HepG2 (cell line): ENCODE measurements around the gene L3MBTL4. TPM values are rescaled to one million over a fixed set of nuclear protein-coding genes. Genes with fewer than 3 reads are reported as not detected.

Experiments used
- FLYWCH1 ChIP-seq: sonication (generic); formaldehyde crosslinking; IDR thresholded peaks from 2 replicates; pipeline ENCODE4 v1.8.1; 2023; ENCODE audit warnings: mild to moderate bottlenecking, missing genetic modification reagents
- GATAD2A ChIP-seq: IDR thresholded peaks from 2 replicates; pipeline ENCODE4 v1.6.1; 2016
- HNF4A ChIP-seq: sonication (generic); formaldehyde crosslinking; IDR thresholded peaks from 2 replicates; pipeline ENCODE4 v1.4.0; 2020; ENCODE audit warnings: missing genetic modification reagents
- ISL2 ChIP-seq: sonication (generic); formaldehyde crosslinking; IDR thresholded peaks from 2 replicates; pipeline ENCODE4 v1.5.0; 2020; ENCODE audit warnings: missing genetic modification reagents
- POGZ ChIP-seq: sonication (generic); formaldehyde crosslinking; IDR thresholded peaks from 2 replicates; pipeline ENCODE4 v1.4.0; 2020; ENCODE audit warnings: mild to moderate bottlenecking, missing genetic modification reagents
- POLR2AphosphoS5 ChIP-seq: IDR thresholded peaks from 2 replicates; pipeline ENCODE4 v1.6.1; 2012; ENCODE audit warnings: low read depth, low read length
- REXO4 ChIP-seq: sonication (generic); formaldehyde crosslinking; IDR thresholded peaks from 2 replicates; pipeline ENCODE4 v1.8.0; 2022; ENCODE audit warnings: missing genetic modification reagents, mild to moderate bottlenecking, borderline replicate concordance
- SMC3 ChIP-seq: IDR thresholded peaks from 2 replicates; pipeline ENCODE4 v1.6.1; 2011; ENCODE audit warnings: low read length, improper control_type of control experiment
- SYNCRIP ChIP-seq: fragments of 200-400 bp; formaldehyde crosslinking; IDR thresholded peaks from 2 replicates; pipeline ENCODE4 v1.6.1; 2018; ENCODE audit warnings: mild to moderate bottlenecking, low read depth, low read length; ENCODE audit not compliant: insufficient read depth
- ZNF788 ChIP-seq: sonication (generic); formaldehyde crosslinking; IDR thresholded peaks from 2 replicates; pipeline ENCODE4 v1.5.0; 2020; ENCODE audit warnings: mild to moderate bottlenecking, missing genetic modification reagents, borderline replicate concordance
- polyA plus RNA-seq, 8 experiments: library from polyadenylated mRNA; depleted of rRNA in 3 of 8; stranded (reverse) in 7 of 8; unstranded in 1 of 8; fragments of >200 nt; fragmentation: Illumina TruSeq in 4 of 8; extraction: Trizol in 4 of 8; gene quantifications; 2 replicates each; pipeline versions ENCODE4 v1.2.1 to v1.2.3, GENCODE V29; 2011 to 2016; ENCODE audit warnings: low read depth in 4 of 8, missing spikeins in 1 of 8, mixed read lengths in 1 of 8; ENCODE audit not compliant: insufficient read depth in 1 of 8
- total RNA-seq, 5 experiments: library from RNA; depleted of rRNA; stranded (reverse); fragments of >200 nt; fragmentation: Illumina TruSeq; extraction: Trizol; gene quantifications; 2 replicates each; pipeline ENCODE4 v1.2.3, GENCODE V29; 2016; ENCODE audit warnings: low read depth in 1 of 5
- TF ChIP-seq, protein P1 (sequence below): sonication (generic); formaldehyde crosslinking; IDR thresholded peaks from 2 replicates; pipeline ENCODE4 v1.9.0; 2021; ENCODE audit warnings: mild to moderate bottlenecking, missing genetic modification reagents
- TF ChIP-seq, protein P2 (sequence below): sonication (generic); formaldehyde crosslinking; IDR thresholded peaks from 2 replicates; pipeline ENCODE4 v1.4.0; 2020; ENCODE audit warnings: missing genetic modification reagents
- TF ChIP-seq, protein P3 (sequence below): sonication (generic); formaldehyde crosslinking; IDR thresholded peaks from 2 replicates; pipeline ENCODE4 v1.8.0; 2022; ENCODE audit warnings: missing genetic modification reagents, mild to moderate bottlenecking, borderline replicate concordance
- TF ChIP-seq, protein P4 (sequence below): IDR thresholded peaks from 2 replicates; pipeline ENCODE4 v1.4.0; 2020; ENCODE audit warnings: mild to moderate bottlenecking, missing genetic modification reagents

Gene L3MBTL4
- total and polyA plus RNA-seq, 2 of the 13 experiments (the other 11 are each of a cell fraction or from before 2014, with no cell fraction given), result 10.8 to 13.3 TPM

DNA sequence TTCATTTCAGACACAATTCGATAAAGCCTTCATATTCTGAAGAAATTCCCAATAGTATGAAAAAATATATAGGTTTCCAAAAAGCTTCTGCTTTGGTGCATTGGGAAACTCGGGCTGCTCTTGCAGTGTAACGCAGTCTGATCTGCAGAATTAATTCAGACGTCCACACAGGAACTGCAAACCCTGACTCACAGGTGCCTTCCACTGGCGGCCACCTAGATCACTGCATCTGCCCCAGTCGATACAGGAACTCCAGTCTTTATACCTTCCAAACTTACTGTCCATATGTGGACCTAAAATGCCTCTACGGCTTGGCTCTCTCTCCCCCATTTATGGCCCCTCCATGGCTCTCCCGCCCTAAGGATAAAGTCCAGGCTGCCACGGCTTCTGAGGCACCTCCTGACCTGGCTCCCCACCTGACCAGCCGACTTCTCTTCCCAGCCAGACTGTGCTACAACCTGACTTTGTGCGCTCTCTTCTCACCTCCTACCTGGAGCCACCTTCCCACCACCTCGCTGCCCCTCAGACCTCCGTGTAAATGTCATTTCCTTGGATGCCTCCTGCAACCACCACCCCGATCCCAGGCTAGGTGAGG lies 39.7 kb downstream of the L3MBTL4 start (continued):
- peak; percentile 12; the same call in 1 of the 2 replicates for TF ChIP-seq POLR2AphosphoS5
- no peak for TF ChIP-seq REXO4 (CRISPR knock-in tag)
- peak; percentile 80 for TF ChIP-seq HNF4A (CRISPR knock-in tag)
- no peak for TF ChIP-seq FLYWCH1 (CRISPR knock-in tag)
- TF ChIP-seq POGZ (CRISPR knock-in tag), result 0 out of 2 replicates have a peak, but pooled peaks have one; percentile 36
- TF ChIP-seq ZNF788 (CRISPR knock-in tag), result peak; percentile 27; the same call in 1 of the 2 replicates
- TF ChIP-seq, protein P1, sequence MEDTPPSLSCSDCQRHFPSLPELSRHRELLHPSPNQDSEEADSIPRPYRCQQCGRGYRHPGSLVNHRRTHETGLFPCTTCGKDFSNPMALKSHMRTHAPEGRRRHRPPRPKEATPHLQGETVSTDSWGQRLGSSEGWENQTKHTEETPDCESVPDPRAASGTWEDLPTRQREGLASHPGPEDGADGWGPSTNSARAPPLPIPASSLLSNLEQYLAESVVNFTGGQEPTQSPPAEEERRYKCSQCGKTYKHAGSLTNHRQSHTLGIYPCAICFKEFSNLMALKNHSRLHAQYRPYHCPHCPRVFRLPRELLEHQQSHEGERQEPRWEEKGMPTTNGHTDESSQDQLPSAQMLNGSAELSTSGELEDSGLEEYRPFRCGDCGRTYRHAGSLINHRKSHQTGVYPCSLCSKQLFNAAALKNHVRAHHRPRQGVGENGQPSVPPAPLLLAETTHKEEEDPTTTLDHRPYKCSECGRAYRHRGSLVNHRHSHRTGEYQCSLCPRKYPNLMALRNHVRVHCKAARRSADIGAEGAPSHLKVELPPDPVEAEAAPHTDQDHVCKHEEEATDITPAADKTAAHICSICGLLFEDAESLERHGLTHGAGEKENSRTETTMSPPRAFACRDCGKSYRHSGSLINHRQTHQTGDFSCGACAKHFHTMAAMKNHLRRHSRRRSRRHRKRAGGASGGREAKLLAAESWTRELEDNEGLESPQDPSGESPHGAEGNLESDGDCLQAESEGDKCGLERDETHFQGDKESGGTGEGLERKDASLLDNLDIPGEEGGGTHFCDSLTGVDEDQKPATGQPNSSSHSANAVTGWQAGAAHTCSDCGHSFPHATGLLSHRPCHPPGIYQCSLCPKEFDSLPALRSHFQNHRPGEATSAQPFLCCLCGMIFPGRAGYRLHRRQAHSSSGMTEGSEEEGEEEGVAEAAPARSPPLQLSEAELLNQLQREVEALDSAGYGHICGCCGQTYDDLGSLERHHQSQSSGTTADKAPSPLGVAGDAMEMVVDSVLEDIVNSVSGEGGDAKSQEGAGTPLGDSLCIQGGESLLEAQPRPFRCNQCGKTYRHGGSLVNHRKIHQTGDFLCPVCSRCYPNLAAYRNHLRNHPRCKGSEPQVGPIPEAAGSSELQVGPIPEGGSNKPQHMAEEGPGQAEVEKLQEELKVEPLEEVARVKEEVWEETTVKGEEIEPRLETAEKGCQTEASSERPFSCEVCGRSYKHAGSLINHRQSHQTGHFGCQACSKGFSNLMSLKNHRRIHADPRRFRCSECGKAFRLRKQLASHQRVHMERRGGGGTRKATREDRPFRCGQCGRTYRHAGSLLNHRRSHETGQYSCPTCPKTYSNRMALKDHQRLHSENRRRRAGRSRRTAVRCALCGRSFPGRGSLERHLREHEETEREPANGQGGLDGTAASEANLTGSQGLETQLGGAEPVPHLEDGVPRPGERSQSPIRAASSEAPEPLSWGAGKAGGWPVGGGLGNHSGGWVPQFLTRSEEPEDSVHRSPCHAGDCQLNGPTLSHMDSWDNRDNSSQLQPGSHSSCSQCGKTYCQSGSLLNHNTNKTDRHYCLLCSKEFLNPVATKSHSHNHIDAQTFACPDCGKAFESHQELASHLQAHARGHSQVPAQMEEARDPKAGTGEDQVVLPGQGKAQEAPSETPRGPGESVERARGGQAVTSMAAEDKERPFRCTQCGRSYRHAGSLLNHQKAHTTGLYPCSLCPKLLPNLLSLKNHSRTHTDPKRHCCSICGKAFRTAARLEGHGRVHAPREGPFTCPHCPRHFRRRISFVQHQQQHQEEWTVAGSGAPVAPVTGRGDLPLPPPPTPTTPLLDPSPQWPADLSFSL (CRISPR knock-in tag), result 0 out of 2 replicates have a peak, but pooled peaks have one; percentile 41
- TF ChIP-seq ISL2, result 0 out of 2 replicates have a peak, but pooled peaks have one; percentile 14
- peak; percentile 55 for TF ChIP-seq GATAD2A (CRISPR knock-in tag)
- TF ChIP-seq, protein P2, sequence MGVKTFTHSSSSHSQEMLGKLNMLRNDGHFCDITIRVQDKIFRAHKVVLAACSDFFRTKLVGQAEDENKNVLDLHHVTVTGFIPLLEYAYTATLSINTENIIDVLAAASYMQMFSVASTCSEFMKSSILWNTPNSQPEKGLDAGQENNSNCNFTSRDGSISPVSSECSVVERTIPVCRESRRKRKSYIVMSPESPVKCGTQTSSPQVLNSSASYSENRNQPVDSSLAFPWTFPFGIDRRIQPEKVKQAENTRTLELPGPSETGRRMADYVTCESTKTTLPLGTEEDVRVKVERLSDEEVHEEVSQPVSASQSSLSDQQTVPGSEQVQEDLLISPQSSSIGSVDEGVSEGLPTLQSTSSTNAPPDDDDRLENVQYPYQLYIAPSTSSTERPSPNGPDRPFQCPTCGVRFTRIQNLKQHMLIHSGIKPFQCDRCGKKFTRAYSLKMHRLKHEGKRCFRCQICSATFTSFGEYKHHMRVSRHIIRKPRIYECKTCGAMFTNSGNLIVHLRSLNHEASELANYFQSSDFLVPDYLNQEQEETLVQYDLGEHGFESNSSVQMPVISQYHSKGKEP (CRISPR knock-in tag), result no peak
- peak; percentile 32; the same call in 1 of the 2 replicates for TF ChIP-seq SMC3
- TF ChIP-seq SYNCRIP, result no peak
- TF ChIP-seq, protein P3, sequence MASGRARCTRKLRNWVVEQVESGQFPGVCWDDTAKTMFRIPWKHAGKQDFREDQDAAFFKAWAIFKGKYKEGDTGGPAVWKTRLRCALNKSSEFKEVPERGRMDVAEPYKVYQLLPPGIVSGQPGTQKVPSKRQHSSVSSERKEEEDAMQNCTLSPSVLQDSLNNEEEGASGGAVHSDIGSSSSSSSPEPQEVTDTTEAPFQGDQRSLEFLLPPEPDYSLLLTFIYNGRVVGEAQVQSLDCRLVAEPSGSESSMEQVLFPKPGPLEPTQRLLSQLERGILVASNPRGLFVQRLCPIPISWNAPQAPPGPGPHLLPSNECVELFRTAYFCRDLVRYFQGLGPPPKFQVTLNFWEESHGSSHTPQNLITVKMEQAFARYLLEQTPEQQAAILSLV (CRISPR knock-in tag), result 0 out of 2 replicates have a peak, but pooled peaks have one; percentile 49
- TF ChIP-seq, protein P4, sequence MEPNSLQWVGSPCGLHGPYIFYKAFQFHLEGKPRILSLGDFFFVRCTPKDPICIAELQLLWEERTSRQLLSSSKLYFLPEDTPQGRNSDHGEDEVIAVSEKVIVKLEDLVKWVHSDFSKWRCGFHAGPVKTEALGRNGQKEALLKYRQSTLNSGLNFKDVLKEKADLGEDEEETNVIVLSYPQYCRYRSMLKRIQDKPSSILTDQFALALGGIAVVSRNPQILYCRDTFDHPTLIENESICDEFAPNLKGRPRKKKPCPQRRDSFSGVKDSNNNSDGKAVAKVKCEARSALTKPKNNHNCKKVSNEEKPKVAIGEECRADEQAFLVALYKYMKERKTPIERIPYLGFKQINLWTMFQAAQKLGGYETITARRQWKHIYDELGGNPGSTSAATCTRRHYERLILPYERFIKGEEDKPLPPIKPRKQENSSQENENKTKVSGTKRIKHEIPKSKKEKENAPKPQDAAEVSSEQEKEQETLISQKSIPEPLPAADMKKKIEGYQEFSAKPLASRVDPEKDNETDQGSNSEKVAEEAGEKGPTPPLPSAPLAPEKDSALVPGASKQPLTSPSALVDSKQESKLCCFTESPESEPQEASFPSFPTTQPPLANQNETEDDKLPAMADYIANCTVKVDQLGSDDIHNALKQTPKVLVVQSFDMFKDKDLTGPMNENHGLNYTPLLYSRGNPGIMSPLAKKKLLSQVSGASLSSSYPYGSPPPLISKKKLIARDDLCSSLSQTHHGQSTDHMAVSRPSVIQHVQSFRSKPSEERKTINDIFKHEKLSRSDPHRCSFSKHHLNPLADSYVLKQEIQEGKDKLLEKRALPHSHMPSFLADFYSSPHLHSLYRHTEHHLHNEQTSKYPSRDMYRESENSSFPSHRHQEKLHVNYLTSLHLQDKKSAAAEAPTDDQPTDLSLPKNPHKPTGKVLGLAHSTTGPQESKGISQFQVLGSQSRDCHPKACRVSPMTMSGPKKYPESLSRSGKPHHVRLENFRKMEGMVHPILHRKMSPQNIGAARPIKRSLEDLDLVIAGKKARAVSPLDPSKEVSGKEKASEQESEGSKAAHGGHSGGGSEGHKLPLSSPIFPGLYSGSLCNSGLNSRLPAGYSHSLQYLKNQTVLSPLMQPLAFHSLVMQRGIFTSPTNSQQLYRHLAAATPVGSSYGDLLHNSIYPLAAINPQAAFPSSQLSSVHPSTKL, result peak; percentile 53
